GM12878 (cell line): ENCODE data around the gene TP53I11. TPM values are rescaled to one million over a fixed set of nuclear protein-coding genes. Genes with fewer than 3 reads are reported as not detected.

ENCODE experiments used
- ATAC-seq: fragments of 200-7000 bp; cut with Tn5 transposase; 3 replicates; pipeline ENCODE4 v1.9.1; 2020; ENCODE audit warnings: mild to moderate bottlenecking, moderate library complexity
- BruUV-seq: library from RNA; stranded (reverse); fragments of 400-500 nt; replicated peaks from 2 replicates; lab custom pipeline; 2021; lab: Mats Ljungman, UMichigan
- CTCF ChIA-PET: fragments of 300-600 bp; sonication (Branson Sonifier 250); formaldehyde crosslinking; extraction: SDS; loops from one replicate; lab custom pipeline; 2021; ENCODE audit warnings: inconsistent platforms; lab: Yijun Ruan, JAX
- POLR2A ChIA-PET: fragments of 350-600 bp; formaldehyde crosslinking; extraction: SDS; loops from one replicate; lab custom pipeline; 2021; ENCODE audit warnings: inconsistent platforms; lab: Charles Lee
- RAD21 ChIA-PET: fragments of 300-600 bp; sonication (Branson Sonifier 250); formaldehyde crosslinking; loops from one replicate; lab custom pipeline; 2023; ENCODE audit warnings: antibody characterized with exemption; ENCODE audit not compliant: unreplicated experiment; lab: Charles Lee
- SMC1A ChIA-PET: fragments of 300-600 bp; sonication (Branson Sonifier 250); formaldehyde crosslinking; loops from one replicate; lab custom pipeline; 2023; ENCODE audit not compliant: unreplicated experiment, uncharacterized antibody; lab: Charles Lee
- DNase-seq: peaks from one replicate; pipeline ENCODE4 v3.0.0-alpha.2; 2011; ENCODE audit warnings: low read depth, low spot score
- FAIRE-seq: peaks from 3 replicates; lab custom pipeline; 2011; peaks lifted over from hg19 to GRCh38; lab: Jason Lieb, UNC
- H2AFZ ChIP-seq: 2 replicates; pipeline ENCODE4 v1.6.0; 2011; ENCODE audit warnings: low read depth, low read length, control low read depth; ENCODE audit not compliant: control insufficient read depth
- H3K27ac ChIP-seq: 2 replicates; pipeline ENCODE4 v1.5.1; 2011; ENCODE audit warnings: control low read depth; ENCODE audit not compliant: control insufficient read depth, insufficient read depth
- H3K27me3 ChIP-seq, 2 experiments: replicated peaks in 1 of 2; 2 replicates each; pipeline versions ENCODE4 v1.6.0 to v1.6.1; 2011; ENCODE audit warnings: low read length in 1 of 2; ENCODE audit not compliant: control insufficient read depth in 2 of 2, insufficient read depth in 2 of 2
- H3K36me3 ChIP-seq, 2 experiments: 2 replicates each; pipeline ENCODE4 v1.5.1; 2011; ENCODE audit warnings: low read length in 1 of 2; ENCODE audit not compliant: control insufficient read depth in 2 of 2, insufficient read depth in 2 of 2
- H3K4me1 ChIP-seq: 2 replicates; pipeline ENCODE4 v1.6.1; 2011; ENCODE audit warnings: mild to moderate bottlenecking, low read length, moderate library complexity, mixed read lengths; ENCODE audit not compliant: control insufficient read depth, insufficient read depth
- H3K4me2 ChIP-seq: 2 replicates; pipeline ENCODE4 v1.6.0; 2011; ENCODE audit warnings: control low read depth; ENCODE audit not compliant: control insufficient read depth, insufficient read depth
- H3K4me3 ChIP-seq: fragments of 200-600 bp; sonication (generic); 2 replicates; pipeline ENCODE4 v1.5.1; 2016
- H3K79me2 ChIP-seq: 2 replicates; pipeline ENCODE4 v1.6.0; 2011; ENCODE audit warnings: low read length; ENCODE audit not compliant: control insufficient read depth, insufficient read depth
- H3K9ac ChIP-seq: 2 replicates; pipeline ENCODE4 v1.8.0; 2011; ENCODE audit warnings: low read length, control low read depth, mixed read lengths; ENCODE audit not compliant: control insufficient read depth, insufficient read depth
- H3K9me3 ChIP-seq: replicated peaks from 3 replicates; pipeline ENCODE4 v1.5.1; 2011; ENCODE audit warnings: mild to moderate bottlenecking, low read length; ENCODE audit not compliant: control insufficient read depth, insufficient read depth
- H4K20me1 ChIP-seq: 2 replicates; pipeline ENCODE4 v1.6.0; 2011; ENCODE audit not compliant: control insufficient read depth, insufficient read depth
- BCL11A ChIP-seq: IDR thresholded peaks from 2 replicates; pipeline ENCODE4 v1.6.1; 2011; ENCODE audit warnings: low read depth, low read length
- EGR1 ChIP-seq, 2 experiments: IDR thresholded peaks; 1 replicate in 1 of 2; 2 replicates in 1 of 2; pipeline ENCODE4 v1.6.1; 2011 to 2012; ENCODE audit warnings: low read depth in 2 of 2, low read length in 2 of 2, borderline replicate concordance in 1 of 2, mild to moderate bottlenecking in 1 of 2, moderate library complexity in 1 of 2
- GATAD2B ChIP-seq: fragments of 450-650 bp; conservative IDR thresholded peaks from 2 replicates; pipeline ENCODE4 v1.6.1; 2017; ENCODE audit warnings: low read depth, mild to moderate bottlenecking, moderate library complexity
- LARP7 ChIP-seq: fragments of 450-650 bp; IDR thresholded peaks from 2 replicates; pipeline ENCODE4 v1.6.1; 2017; ENCODE audit warnings: mild to moderate bottlenecking
- NFIC ChIP-seq: IDR thresholded peaks from 2 replicates; pipeline ENCODE4 v1.6.1; 2012; ENCODE audit warnings: low read depth, mild to moderate bottlenecking, inconsistent platforms, low read length, moderate library complexity
- NR2C2 ChIP-seq: IDR thresholded peaks from 2 replicates; pipeline ENCODE4 v1.6.1; 2011; ENCODE audit warnings: borderline replicate concordance, low read depth; ENCODE audit not compliant: control insufficient read depth, insufficient read length
- PML ChIP-seq: IDR thresholded peaks from 2 replicates; pipeline ENCODE4 v1.6.1; 2012; ENCODE audit warnings: low read length, inconsistent platforms
- RELA ChIP-seq: fragments of 450-650 bp; IDR thresholded peaks from 2 replicates; pipeline ENCODE4 v1.8.0; 2014; ENCODE audit warnings: borderline replicate concordance; ENCODE audit not compliant: partially characterized antibody
- SUZ12 ChIP-seq: fragments of 200-600 bp; sonication (generic); IDR thresholded peaks from one replicate; pipeline ENCODE4 v1.6.1; 2018; ENCODE audit warnings: antibody characterized with exemption, mild to moderate bottlenecking; ENCODE audit not compliant: unreplicated experiment
- TARDBP ChIP-seq: IDR thresholded peaks from 2 replicates; pipeline ENCODE4 v1.6.1; 2016; ENCODE audit warnings: borderline replicate concordance
- TCF3 ChIP-seq: IDR thresholded peaks from 2 replicates; pipeline ENCODE4 v1.6.1; 2012; ENCODE audit warnings: low read depth, mild to moderate bottlenecking, low read length, borderline replicate concordance; ENCODE audit not compliant: insufficient read depth
- YY1 ChIP-seq: IDR thresholded peaks from 2 replicates; pipeline ENCODE4 v1.6.1; 2011; ENCODE audit warnings: low read depth, mild to moderate bottlenecking, low read length
- ZSCAN29 ChIP-seq: fragments of 450-650 bp; IDR thresholded peaks from 2 replicates; pipeline ENCODE4 v1.6.1; 2017; ENCODE audit warnings: mild to moderate bottlenecking, moderate library complexity
- WGBS: methylation state at CpG from one replicate; pipeline ENCODE4 v1.1.6; 2016; ENCODE audit warnings: low lambda C conversion rate; ENCODE audit not compliant: insufficient replicate concordance, insufficient coverage; ENCODE audit errors: missing lambda C conversion rate; 5-methylcytosine and 5-hydroxymethylcytosine counted together
- in situ Hi-C: fragments of 300-500 bp; cut with MboI; formaldehyde crosslinking; loops from 9 replicates; pipeline ENCODE4 v1.14.3; 2018; ENCODE audit warnings: mixed read lengths
- intact Hi-C: fragments of 100-400 bp; cut with micrococcal nuclease; formaldehyde crosslinking; loops from one replicate; pipeline ENCODE4 v1.14.2; 2022; ENCODE audit not compliant: unreplicated experiment
- polyA plus RNA-seq, 11 experiments: library from polyadenylated mRNA; depleted of rRNA in 4 of 11; unstranded in 6 of 11; stranded (reverse) in 5 of 11; fragments of >200 nt; fragmentation: Nextera tagmentation in 4 of 11; fragmentation: Illumina TruSeq in 1 of 11; extraction: Ambion mirVana in 4 of 11; extraction: Trizol in 1 of 11; gene quantifications; 1 replicate in 1 of 11; 2 replicates in 10 of 11; pipeline versions ENCODE4 v1.2.1 to v1.2.3, GENCODE V29; 2011 to 2016; ENCODE audit warnings: inconsistent platforms in 2 of 11, missing spikeins in 2 of 11, low read depth in 1 of 11
- total RNA-seq, 4 experiments: library from RNA; depleted of rRNA in 3 of 4; stranded (reverse); fragments of >200 nt in 3 of 4; fragmentation: Illumina TruSeq in 1 of 4; extraction: Trizol in 1 of 4; gene quantifications; 2 replicates each; pipeline versions ENCODE4 v1.2.1 to v1.2.3, GENCODE V29; 2013 to 2021
- TF ChIP-seq, protein P1 (sequence below): fragments of 450-650 bp; IDR thresholded peaks from 2 replicates; pipeline ENCODE4 v1.6.1; 2017; ENCODE audit warnings: low read depth, mild to moderate bottlenecking, moderate library complexity
- TF ChIP-seq, protein P2 (sequence below): fragments of 450-650 bp; conservative IDR thresholded peaks from 2 replicates; pipeline ENCODE4 v1.6.1; 2017; ENCODE audit warnings: mild to moderate bottlenecking, moderate library complexity

TP53I11 gene
- total and polyA plus RNA-seq, 10 of the 15 experiments (the other 5 are each of a cell fraction or from before 2014, with no cell fraction given), result 0.03 to 0.28 (median 0.17) TPM; not detected in 3

DNA sequence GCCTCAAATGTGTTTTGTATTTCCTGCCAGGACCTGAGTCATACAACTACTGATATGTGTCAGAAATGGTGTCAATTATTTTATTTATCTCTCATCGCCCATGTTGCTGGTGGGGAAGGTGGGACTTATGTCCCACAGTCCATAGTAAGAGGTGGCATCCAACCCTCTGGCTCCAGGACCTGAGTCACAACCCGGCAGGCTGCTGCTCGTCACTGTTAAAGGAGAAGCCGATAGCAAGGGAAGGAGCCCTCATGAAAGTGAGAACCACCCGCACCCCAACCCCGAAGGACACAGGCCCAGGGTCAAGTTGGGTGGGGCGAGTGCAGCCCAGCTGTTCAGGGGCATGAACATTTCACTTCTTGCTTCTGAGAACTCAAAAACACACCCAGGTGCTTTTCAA is 33.1 kb upstream of the TP53I11 start:
- no peak for FAIRE-seq
- H3K4me3 ChIP-seq, result no peak overlapping the region
- CTCF ChIA-PET, result no interaction called here
- no peaks in the 10 kb centered on the region; the same call in 1 of the 2 replicates for H4K20me1 ChIP-seq
- no peaks in the 10 kb centered on the region for H3K36me3 ChIP-seq
- BruUV-seq, result no TSS peak
- SMC1A ChIA-PET, result no interaction called here
- H3K79me2 ChIP-seq, result no peaks in the 10 kb centered on the region
- no peak overlapping the region for H3K27ac ChIP-seq
- in situ Hi-C loops, result no loop called here
- TF ChIP-seq YY1, result no peak
- no peak overlapping the region for H3K4me2 ChIP-seq
- WGBS, result 13% methylated on average over 7 of the region's 7 CpGs
- no peak overlapping the region for H2AFZ ChIP-seq
- no peaks in the 10 kb centered on the region; the same call in 1 of the 2 replicates for H3K4me1 ChIP-seq
- no peaks in the 10 kb centered on the region for H3K9me3 ChIP-seq
- POLR2A ChIA-PET, result no interaction called here
- intact Hi-C loops, result no loop called here
- H3K27me3 ChIP-seq, result peaks cover 0 to 7% of the 10 kb centered on the region in 2 experiments; a peak in 2 of 4 replicates
- H3K9ac ChIP-seq, result no peak overlapping the region
- DNase-seq, result no peak
- RAD21 ChIA-PET, result no interaction called here
- no peak for ATAC-seq

- in situ Hi-C loops (no loop called here), intact Hi-C loops (no loop called here)
- WGBS, result 42% methylated on average over 8 of the region's 8 CpGs
- ChIA-PET RAD21 (no interaction called here), CTCF (no interaction called here), POLR2A (no interaction called here), SMC1A (no interaction called here)
- Histone ChIP-seq H3K4me1 (no peaks in the 10 kb centered on the region; the same call in 1 of the 2 replicates), H2AFZ (no peak overlapping the region), H3K4me3 (no peak overlapping the region), H3K79me2 (no peaks in the 10 kb centered on the region), H3K4me2 (no peak overlapping the region), H3K27me3 (peaks cover 0 to under 1% of the 10 kb centered on the region in 2 experiments; a peak in 2 of 4 replicates), H3K9me3 (no peaks in the 10 kb centered on the region), H3K9ac (no peak overlapping the region), H4K20me1 (no peaks in the 10 kb centered on the region; the same call in 1 of the 2 replicates), H3K36me3 (no peaks in the 10 kb centered on the region), H3K27ac (no peak overlapping the region)
- DNase-seq, result no peak
- no TSS peak for BruUV-seq
- FAIRE-seq, result no peak
- ATAC-seq, result no peak
- no peak for TF ChIP-seq RELA
- no peak for TF ChIP-seq ZSCAN29
- TF ChIP-seq PML, result no peak
- TF ChIP-seq LARP7, result no peak
- TF ChIP-seq NR2C2, result no peak
- no peak for TF ChIP-seq BCL11A
- no peak for TF ChIP-seq TARDBP
- TF ChIP-seq, protein P1, sequence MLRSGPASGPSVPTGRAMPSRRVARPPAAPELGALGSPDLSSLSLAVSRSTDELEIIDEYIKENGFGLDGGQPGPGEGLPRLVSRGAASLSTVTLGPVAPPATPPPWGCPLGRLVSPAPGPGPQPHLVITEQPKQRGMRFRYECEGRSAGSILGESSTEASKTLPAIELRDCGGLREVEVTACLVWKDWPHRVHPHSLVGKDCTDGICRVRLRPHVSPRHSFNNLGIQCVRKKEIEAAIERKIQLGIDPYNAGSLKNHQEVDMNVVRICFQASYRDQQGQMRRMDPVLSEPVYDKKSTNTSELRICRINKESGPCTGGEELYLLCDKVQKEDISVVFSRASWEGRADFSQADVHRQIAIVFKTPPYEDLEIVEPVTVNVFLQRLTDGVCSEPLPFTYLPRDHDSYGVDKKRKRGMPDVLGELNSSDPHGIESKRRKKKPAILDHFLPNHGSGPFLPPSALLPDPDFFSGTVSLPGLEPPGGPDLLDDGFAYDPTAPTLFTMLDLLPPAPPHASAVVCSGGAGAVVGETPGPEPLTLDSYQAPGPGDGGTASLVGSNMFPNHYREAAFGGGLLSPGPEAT, result no peak
- TF ChIP-seq NFIC, result no peak
- TF ChIP-seq EGR1 (IDR thresholded peaks at IDR 0.05; ENCODE audit: borderline replicate concordance in 1 of 2, low read depth in 2 of 2, low read length in 2 of 2), result no peak
- TF ChIP-seq, protein P2, sequence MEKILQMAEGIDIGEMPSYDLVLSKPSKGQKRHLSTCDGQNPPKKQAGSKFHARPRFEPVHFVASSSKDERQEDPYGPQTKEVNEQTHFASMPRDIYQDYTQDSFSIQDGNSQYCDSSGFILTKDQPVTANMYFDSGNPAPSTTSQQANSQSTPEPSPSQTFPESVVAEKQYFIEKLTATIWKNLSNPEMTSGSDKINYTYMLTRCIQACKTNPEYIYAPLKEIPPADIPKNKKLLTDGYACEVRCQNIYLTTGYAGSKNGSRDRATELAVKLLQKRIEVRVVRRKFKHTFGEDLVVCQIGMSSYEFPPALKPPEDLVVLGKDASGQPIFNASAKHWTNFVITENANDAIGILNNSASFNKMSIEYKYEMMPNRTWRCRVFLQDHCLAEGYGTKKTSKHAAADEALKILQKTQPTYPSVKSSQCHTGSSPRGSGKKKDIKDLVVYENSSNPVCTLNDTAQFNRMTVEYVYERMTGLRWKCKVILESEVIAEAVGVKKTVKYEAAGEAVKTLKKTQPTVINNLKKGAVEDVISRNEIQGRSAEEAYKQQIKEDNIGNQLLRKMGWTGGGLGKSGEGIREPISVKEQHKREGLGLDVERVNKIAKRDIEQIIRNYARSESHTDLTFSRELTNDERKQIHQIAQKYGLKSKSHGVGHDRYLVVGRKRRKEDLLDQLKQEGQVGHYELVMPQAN, result no peak
- TF ChIP-seq TCF3, result no peak
- TF ChIP-seq SUZ12, result no peak
- TF ChIP-seq GATAD2B, result no peak
These were observed 31.9 kb upstream of the TP53I11 start for GRCh38 chr11:44982496-44983062.
